T follicular helper cell (primary cell): ENCODE data around the gene DIP2C.

Experiments used
- DNase-seq: peaks from one replicate; pipeline ENCODE4 v3.0.0-alpha.2; 2020; ENCODE audit warnings: low read depth

The DIP2C gene

DNA sequence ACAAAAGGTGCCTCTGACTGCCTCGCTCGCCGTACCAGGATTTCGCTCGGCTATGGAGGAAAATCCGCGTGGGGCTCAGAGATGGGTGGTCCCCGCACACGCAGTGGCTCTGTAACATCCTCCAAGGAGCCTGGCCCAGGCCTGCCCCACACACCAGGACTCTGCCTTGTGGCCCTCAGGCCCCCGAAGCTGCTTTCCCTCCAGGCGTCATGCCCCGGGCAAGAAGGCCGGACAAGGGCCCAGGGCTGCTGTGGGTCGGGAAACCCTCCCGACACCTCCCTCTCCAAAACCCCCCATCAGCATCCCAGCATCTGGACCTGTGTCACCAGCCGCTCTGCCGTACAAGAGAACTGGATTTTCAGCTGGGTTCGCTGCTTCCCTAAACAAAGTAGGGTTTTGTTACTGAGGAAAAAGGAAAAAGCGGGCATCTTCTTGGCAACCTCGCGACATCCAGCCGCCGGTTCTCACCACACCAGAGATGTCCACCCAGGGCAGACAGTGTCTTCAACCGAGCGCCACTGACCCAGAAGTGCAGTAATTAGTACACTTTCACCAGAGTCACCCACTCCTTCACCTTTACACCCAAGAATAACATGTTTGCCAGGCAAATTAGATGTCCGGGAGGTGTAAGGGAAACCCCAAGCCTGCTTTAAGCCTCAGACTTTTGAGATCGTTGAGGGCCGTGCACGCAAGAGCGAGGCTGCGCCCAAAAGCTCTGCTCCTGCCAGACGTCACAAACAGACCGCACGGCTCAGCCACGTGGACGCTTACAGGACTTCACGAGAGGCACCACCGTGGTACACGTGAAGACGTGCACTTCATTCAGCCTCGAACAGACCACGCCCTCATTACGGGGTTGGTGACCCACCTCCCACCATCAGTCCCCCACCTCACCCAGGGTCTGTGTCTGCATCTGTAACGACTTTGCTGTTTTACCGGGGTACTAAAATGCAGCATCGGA is 62.2 kb downstream of the DIP2C start:
- no peak for DNase-seq

- no peak for DNase-seq
Observed at GRCh38 chr10:625751-626711, 63.4 kb downstream of the DIP2C start.

- DNase-seq = no peak
Observed at GRCh38 chr10:625333-625696, 64.2 kb downstream of the DIP2C start.

- no peak for DNase-seq
Observed at GRCh38 chr10:624605-625332, 64.7 kb downstream of the DIP2C start.

DNA sequence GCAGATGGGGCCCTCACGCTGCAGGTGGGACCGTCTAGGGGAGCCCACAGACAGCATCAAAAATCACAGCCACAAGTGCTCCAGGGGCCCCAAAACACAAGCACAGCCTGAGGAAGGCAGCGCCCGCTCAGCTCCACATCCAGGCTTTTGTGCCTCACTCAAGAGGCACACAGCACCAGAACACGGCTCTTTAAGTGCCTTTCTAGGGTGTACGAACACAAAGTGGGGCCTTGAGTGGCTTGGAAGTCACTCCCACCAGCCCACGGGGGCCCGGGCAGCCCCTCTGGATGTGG is 65.2 kb downstream of the DIP2C start:
- DNase-seq = no peak

DNA sequence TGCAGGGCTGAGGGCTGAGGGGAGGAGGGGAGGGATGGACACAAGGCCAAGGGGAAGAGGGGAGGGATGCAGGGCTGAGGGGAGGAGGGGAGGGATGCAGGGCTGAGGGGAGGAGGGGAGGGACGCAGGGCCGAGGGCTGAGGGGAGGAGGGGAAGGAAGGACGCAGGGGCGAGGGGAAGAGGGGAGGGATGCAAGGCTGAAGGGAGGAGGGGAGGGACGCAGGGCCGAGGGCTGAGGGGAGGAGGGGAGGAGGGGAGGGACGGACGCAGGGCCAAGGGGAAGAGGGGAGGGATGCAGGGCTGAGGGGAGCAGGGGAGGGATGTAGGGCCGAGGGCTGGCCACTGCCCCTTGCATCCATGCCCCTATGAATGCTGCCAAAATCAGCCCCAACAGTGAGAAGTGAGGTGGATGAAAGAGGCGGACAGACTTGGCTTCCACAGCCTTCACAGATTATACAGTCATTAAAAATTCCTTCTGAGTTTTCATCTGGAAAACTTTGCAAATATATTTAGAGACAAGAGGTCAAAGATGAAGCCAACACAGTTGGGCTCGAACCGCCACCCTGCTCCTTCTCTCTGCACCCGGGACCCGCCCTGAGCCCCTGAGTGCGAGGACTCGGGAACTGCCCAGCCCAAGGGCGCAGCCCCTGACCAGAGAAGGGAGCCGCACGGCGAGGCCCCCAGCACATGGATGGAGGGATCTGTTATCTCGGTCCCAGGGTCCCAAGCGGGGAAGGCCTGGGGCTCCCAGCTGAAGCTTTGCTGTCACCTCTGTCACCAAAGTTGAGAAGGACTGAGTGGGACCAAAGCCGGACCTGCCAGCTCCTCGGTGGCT is 65.8 kb downstream of the DIP2C start:
- DNase-seq = no peak

GRCh38 chr10:623014-623413 is 66.5 kb downstream of the DIP2C start:
- no peak for DNase-seq

DNA sequence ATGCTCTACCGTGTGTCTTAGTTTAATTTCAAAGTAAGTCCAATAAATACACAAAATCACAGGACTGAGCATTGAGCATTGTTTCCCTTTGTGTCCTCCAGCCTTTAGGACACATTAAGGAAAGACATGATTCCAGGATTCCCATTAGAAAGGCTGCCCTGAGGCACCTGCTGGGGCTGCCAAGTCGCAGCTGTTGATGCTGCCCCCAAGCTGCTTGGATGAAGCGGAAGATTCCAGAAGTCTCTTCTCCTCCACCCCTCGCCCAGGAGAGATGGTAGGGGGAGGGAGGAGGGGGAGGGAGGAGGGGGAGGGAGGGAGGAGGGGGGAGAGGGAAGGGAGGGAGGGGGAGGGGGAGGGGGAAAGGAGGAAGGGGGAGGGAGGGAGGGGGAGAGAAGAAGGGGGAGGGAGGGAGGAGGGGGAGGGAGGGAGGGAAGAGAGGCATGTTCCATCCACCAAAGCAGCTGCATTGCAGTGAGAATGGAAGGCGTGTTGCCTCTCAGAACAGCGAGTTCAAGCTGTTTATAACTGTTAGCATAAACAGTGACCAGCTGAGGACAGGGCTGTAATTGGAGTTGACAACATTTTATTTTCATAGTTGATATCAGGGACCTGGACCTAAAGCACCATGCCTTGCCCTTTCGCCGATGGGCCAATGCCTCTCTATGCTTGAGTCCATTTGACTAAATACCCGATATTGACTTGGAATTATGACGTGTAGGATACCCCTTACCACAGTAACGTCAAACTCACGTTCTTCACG is 67.3 kb downstream of the DIP2C start:
- DNase-seq = no peak

GRCh38 chr10:621513-621912 is 68.0 kb downstream of the DIP2C start:
- no peak for DNase-seq

DNA sequence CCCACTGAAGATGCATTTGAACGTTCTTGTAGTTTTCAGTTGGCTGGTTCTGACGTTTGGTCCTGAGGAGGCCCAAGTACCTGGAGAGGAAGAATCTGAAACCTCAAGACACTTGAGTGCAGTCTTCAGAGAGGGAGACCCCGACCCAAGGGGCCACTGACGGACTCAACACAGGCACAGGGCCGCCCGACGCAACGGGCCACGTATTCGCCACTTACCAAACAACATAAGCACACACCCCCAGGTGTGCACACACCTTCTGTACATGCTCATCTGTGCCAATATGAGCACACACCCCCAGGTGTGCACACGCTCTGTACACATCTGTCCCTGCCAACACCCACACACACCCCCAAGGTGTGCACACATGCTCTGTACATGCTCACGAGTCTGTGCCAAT is 68.5 kb downstream of the DIP2C start:
- DNase-seq = no peak

DNA sequence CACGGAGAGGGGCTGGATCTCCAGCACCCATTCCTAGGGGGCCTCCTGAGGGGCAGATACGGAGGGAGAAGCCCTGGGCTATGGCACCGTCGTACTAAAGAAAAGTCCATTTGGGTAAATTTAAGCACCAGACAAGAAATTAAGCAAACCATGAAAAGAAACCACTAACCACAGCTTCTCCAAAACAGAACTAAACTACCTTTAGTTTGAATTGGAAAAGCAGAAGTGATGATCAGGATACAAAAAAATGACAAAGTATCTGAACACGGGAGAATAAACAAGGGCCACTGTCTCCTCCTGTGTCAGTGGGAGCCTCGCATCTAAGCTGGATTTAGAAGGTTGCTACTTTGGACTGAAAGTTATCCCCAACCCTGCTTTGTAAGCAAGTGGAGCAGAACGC is 69.1 kb downstream of the DIP2C start:
- no peak for DNase-seq

GRCh38 chr10:619710-620109 is 69.8 kb downstream of the DIP2C start:
- no peak for DNase-seq

DNA sequence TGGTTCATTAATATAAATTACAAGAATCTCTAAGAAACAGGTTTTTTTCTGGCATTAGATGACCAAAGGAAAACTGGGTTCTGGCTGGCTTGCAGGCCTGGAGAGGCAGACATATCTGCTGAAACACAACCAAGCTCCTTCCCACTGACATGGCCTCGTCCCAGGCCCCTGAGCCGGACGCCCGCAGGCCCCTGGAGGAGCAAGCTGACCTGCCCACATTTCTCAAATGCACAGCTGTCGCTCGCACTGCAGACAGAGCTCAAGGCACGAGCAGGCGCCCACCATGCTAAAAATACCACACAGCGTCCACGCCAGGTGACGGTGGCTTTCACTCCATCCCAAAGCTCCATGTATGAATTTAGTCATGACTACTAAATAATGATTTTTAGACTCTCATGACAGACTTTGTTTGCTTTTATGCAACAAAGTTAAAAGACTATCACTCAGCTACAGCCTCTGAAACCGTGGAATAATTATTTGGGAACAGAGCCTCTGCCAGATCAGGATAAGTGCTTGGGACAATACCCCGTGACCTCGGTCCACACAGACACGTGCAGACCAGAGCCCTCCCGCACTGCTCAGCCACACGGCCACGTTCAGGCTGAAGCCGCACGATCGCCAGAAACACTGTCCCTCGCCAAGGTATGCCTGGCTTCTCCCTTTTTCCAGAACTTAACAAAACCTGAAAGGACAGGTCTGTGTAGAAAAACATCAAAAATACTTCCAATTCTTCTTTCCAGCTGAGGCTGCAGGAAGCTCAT is 71.1 kb downstream of the DIP2C start:
- DNase-seq = no peak

- no peak for DNase-seq
Observed at GRCh38 chr10:617471-617870, 72.0 kb downstream of the DIP2C start.

DNA sequence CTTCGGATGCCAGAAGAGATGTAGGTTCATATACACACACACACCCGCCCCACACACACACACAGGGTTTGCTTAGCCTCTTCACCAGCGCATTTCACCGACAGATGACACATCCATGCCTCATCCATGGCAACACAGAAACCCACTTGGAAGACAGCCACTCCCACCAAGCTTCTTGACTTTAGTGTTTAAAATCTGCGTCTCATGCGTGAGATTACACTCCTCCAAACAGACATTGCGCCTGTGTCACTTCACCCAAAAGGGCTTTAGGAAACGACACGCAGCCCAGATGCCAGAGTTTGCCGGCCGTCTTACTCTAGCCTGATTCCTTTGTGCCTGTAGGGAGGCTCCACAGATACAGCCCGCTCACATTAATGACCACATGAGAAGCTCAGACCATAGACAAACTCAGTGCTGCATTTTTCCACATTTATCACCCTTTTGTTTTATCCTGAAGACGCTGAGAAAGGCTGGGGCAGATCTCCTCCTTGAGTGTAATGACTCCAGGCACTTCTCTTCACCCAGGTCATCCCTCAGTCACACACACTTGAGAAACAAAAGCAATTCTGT is 73.8 kb downstream of the DIP2C start:
- DNase-seq = no peak

- DNase-seq = no peak
Observed at GRCh38 chr10:614790-615582, 74.5 kb downstream of the DIP2C start.

- DNase-seq = no peak
Observed at GRCh38 chr10:614139-614711, 75.2 kb downstream of the DIP2C start.
